ENCODE results near the gene ALAS1.
A peak's percentile ranks its signal among the peaks of the same experiment; 100 is the strongest.

Gene ALAS1

GRCh38 chr3:52237657-52238172 is 39.8 kb downstream of the ALAS1 start:
- Histone ChIP-seq H3K9me3 (ENCODE audit: control insufficient read depth, low read length) (no peaks in the 10 kb centered on the region), H3K4me3 (ENCODE audit: extremely low read depth, insufficient read depth, low read length, poor library complexity, severe bottlenecking) (peak overlapping the region; percentile 81), H3K27ac (ENCODE audit: low read depth, low read length, severe bottlenecking) (peak overlapping the region; percentile 73), H3K4me1 (ENCODE audit: control insufficient read depth, insufficient read depth, low read length, poor library complexity, severe bottlenecking) (peaks cover 24% of the 10 kb centered on the region), H3K36me3 (ENCODE audit: control insufficient read depth, insufficient read depth, low read length) (peaks cover 23% of the 10 kb centered on the region)
- 32 to 44% methylated on average over 6 to 7 of the region's 8 CpGs for WGBS, 2 experiments (ENCODE audit: insufficient coverage in 2 of 2)

GRCh38 chr3:52238193-52238760 is 40.3 kb downstream of the ALAS1 start:
- WGBS, 2 experiments (ENCODE audit: insufficient coverage in 2 of 2) = 19 to 24% methylated on average over 8 to 9 of the region's 11 CpGs
- peak overlapping the region; percentile 81 for H3K4me3 ChIP-seq (ENCODE audit: extremely low read depth, insufficient read depth, low read length, poor library complexity, severe bottlenecking)
- H3K27ac ChIP-seq (ENCODE audit: low read depth, low read length, severe bottlenecking) = peak overlapping the region; percentile 73
- peaks cover 24% of the 10 kb centered on the region for H3K4me1 ChIP-seq (ENCODE audit: control insufficient read depth, insufficient read depth, low read length, poor library complexity, severe bottlenecking)
- H3K9me3 ChIP-seq (ENCODE audit: control insufficient read depth, low read length) = peaks cover 3% of the 10 kb centered on the region
- peaks cover 20% of the 10 kb centered on the region for H3K36me3 ChIP-seq (ENCODE audit: control insufficient read depth, insufficient read depth, low read length)

GRCh38 chr3:52238761-52239701 is 41.1 kb downstream of the ALAS1 start, which contains the start of gene TWF2:
TSS of gene TWF2 (minus strand) at chr3:52239158. CDS start at chr3:52239016, 142 bp downstream.
- 1 to 2% methylated on average over 48 to 65 of the region's 92 CpGs for WGBS, 2 experiments (ENCODE audit: insufficient coverage in 2 of 2)
- Histone ChIP-seq H3K9me3 (ENCODE audit: control insufficient read depth, low read length) (peaks cover 10% of the 10 kb centered on the region), H3K36me3 (ENCODE audit: control insufficient read depth, insufficient read depth, low read length) (peaks cover 16% of the 10 kb centered on the region), H3K4me3 (ENCODE audit: extremely low read depth, insufficient read depth, low read length, poor library complexity, severe bottlenecking) (peak within 1 kb of the TSS; percentile 81), H3K27ac (ENCODE audit: low read depth, low read length, severe bottlenecking) (peak within 1 kb of the TSS; percentile 73), H3K4me1 (ENCODE audit: control insufficient read depth, insufficient read depth, low read length, poor library complexity, severe bottlenecking) (peaks cover 25% of the 10 kb centered on the region)

GRCh38 chr3:52240059-52240885 is 42.3 kb downstream of the ALAS1 start:
- H3K4me3 ChIP-seq (ENCODE audit: extremely low read depth, insufficient read depth, low read length, poor library complexity, severe bottlenecking) = peak overlapping the region; percentile 81
- H3K9me3 ChIP-seq (ENCODE audit: control insufficient read depth, low read length) = peaks cover 10% of the 10 kb centered on the region
- peaks cover 30% of the 10 kb centered on the region for H3K4me1 ChIP-seq (ENCODE audit: control insufficient read depth, insufficient read depth, low read length, poor library complexity, severe bottlenecking)
- peaks cover 3% of the 10 kb centered on the region for H3K36me3 ChIP-seq (ENCODE audit: control insufficient read depth, insufficient read depth, low read length)
- 100% methylated on average over 1 of the region's 1 CpG; no CpG with 5 or more reads in 1 of the 2 experiments for WGBS, 2 experiments (ENCODE audit: insufficient coverage in 2 of 2)
- no peak overlapping the region for H3K27ac ChIP-seq (ENCODE audit: low read depth, low read length, severe bottlenecking)

GRCh38 chr3:52240886-52241370 is 43.0 kb downstream of the ALAS1 start:
- H3K4me3 ChIP-seq (ENCODE audit: extremely low read depth, insufficient read depth, low read length, poor library complexity, severe bottlenecking) = no peak overlapping the region
- H3K36me3 ChIP-seq (ENCODE audit: control insufficient read depth, insufficient read depth, low read length) = no peaks in the 10 kb centered on the region
- WGBS, 2 experiments (ENCODE audit: insufficient coverage in 2 of 2) = 96 to 100% methylated on average over 3 to 4 of the region's 4 CpGs
- no peak overlapping the region for H3K27ac ChIP-seq (ENCODE audit: low read depth, low read length, severe bottlenecking)
- peaks cover 10% of the 10 kb centered on the region for H3K9me3 ChIP-seq (ENCODE audit: control insufficient read depth, low read length)
- H3K4me1 ChIP-seq (ENCODE audit: control insufficient read depth, insufficient read depth, low read length, poor library complexity, severe bottlenecking) = peaks cover 30% of the 10 kb centered on the region

GRCh38 chr3:52242039-52242438 is 44.1 kb downstream of the ALAS1 start:
- Histone ChIP-seq H3K27ac (ENCODE audit: low read depth, low read length, severe bottlenecking) (no peak overlapping the region), H3K4me3 (ENCODE audit: extremely low read depth, insufficient read depth, low read length, poor library complexity, severe bottlenecking) (no peak overlapping the region), H3K9me3 (ENCODE audit: control insufficient read depth, low read length) (peaks cover 10% of the 10 kb centered on the region), H3K4me1 (ENCODE audit: control insufficient read depth, insufficient read depth, low read length, poor library complexity, severe bottlenecking) (peaks cover 24% of the 10 kb centered on the region), H3K36me3 (ENCODE audit: control insufficient read depth, insufficient read depth, low read length) (no peaks in the 10 kb centered on the region)
- WGBS, 2 experiments (ENCODE audit: insufficient coverage in 2 of 2) = 86 to 100% methylated on average over 1 of the region's 1 CpG

- peaks cover 10% of the 10 kb centered on the region for H3K36me3 ChIP-seq (ENCODE audit: control insufficient read depth, insufficient read depth, low read length)
- peaks cover 13% of the 10 kb centered on the region for H3K4me1 ChIP-seq (ENCODE audit: control insufficient read depth, insufficient read depth, low read length, poor library complexity, severe bottlenecking)
- WGBS, 2 experiments (ENCODE audit: insufficient coverage in 2 of 2) = 90 to 92% methylated on average over 7 to 9 of the region's 9 CpGs
- no peak overlapping the region for H3K27ac ChIP-seq (ENCODE audit: low read depth, low read length, severe bottlenecking)
- no peak overlapping the region for H3K4me3 ChIP-seq (ENCODE audit: extremely low read depth, insufficient read depth, low read length, poor library complexity, severe bottlenecking)
- peaks cover 10% of the 10 kb centered on the region for H3K9me3 ChIP-seq (ENCODE audit: control insufficient read depth, low read length)
Measured at GRCh38 chr3:52243791-52244628, 46.0 kb downstream of the ALAS1 start.

- peak within 1 kb of the TSS; percentile 35 for H3K4me3 ChIP-seq (ENCODE audit: extremely low read depth, insufficient read depth, low read length, poor library complexity, severe bottlenecking)
- H3K4me1 ChIP-seq (ENCODE audit: control insufficient read depth, insufficient read depth, low read length, poor library complexity, severe bottlenecking) = peaks cover 6% of the 10 kb centered on the region
- peaks cover 24% of the 10 kb centered on the region for H3K36me3 ChIP-seq (ENCODE audit: control insufficient read depth, insufficient read depth, low read length)
- H3K9me3 ChIP-seq (ENCODE audit: control insufficient read depth, low read length) = peaks cover 10% of the 10 kb centered on the region
- 5 to 9% methylated on average over 54 to 84 of the region's 98 CpGs for WGBS, 2 experiments (ENCODE audit: insufficient coverage in 2 of 2)
- H3K27ac ChIP-seq (ENCODE audit: low read depth, low read length, severe bottlenecking) = no peak within 1 kb of the TSS
Measured at GRCh38 chr3:52245322-52246263, 47.6 kb downstream of the ALAS1 start, which contains the start of gene PPM1M. TSS of gene PPM1M (plus strand) at chr3:52245759. CDS start at chr3:52245825, 66 bp downstream.

- Histone ChIP-seq H3K4me1 (ENCODE audit: control insufficient read depth, insufficient read depth, low read length, poor library complexity, severe bottlenecking) (peaks cover 6% of the 10 kb centered on the region), H3K9me3 (ENCODE audit: control insufficient read depth, low read length) (peaks cover 10% of the 10 kb centered on the region), H3K36me3 (ENCODE audit: control insufficient read depth, insufficient read depth, low read length) (peaks cover 29% of the 10 kb centered on the region), H3K27ac (ENCODE audit: low read depth, low read length, severe bottlenecking) (no peak overlapping the region), H3K4me3 (ENCODE audit: extremely low read depth, insufficient read depth, low read length, poor library complexity, severe bottlenecking) (peak overlapping the region; percentile 34)
- WGBS, 2 experiments (ENCODE audit: insufficient coverage in 2 of 2) = 8 to 46% methylated on average over 3 to 7 of the region's 8 CpGs
Measured at GRCh38 chr3:52246264-52246620, 48.3 kb downstream of the ALAS1 start.
